Mononuclear cell (primary cell): ENCODE results near the gene NTRK3. TPM values are rescaled to one million over a fixed set of nuclear protein-coding genes. Genes with fewer than 3 reads are reported as not detected.

Experiments used
- H3K27me3 ChIP-seq: 2 replicates; pipeline ENCODE4 v1.6.0; 2011; ENCODE audit warnings: low read length, control low read depth; ENCODE audit not compliant: insufficient read depth
- H3K4me1 ChIP-seq: 2 replicates; pipeline ENCODE4 v1.5.1; 2011; ENCODE audit warnings: mild to moderate bottlenecking, low read length, control low read depth; ENCODE audit not compliant: insufficient read depth
- H3K4me3 ChIP-seq: 2 replicates; pipeline ENCODE4 v1.5.1; 2011; ENCODE audit warnings: mild to moderate bottlenecking, low read length, moderate library complexity
- H3K9me3 ChIP-seq: 2 replicates; pipeline ENCODE4 v1.5.1; 2011; ENCODE audit warnings: low read depth, mild to moderate bottlenecking, control low read depth, low read length
- total RNA-seq: library from RNA; depleted of rRNA; stranded (reverse); fragments of >200 nt; gene quantifications from one replicate; pipeline ENCODE4 v1.2.3, GENCODE V29; 2012

Gene NTRK3
- total RNA-seq, 1 donor, result under 0.01 TPM

- Histone ChIP-seq H3K4me1 (no peaks in the 10 kb centered on the region), H3K9me3 (no peaks in the 10 kb centered on the region)
These were observed 369.4 kb downstream of the NTRK3 start for GRCh38 chr15:87887177-87887576.

GRCh38 chr15:87881026-87881425 is 375.5 kb downstream of the NTRK3 start:
- Histone ChIP-seq H3K9me3 (no peaks in the 10 kb centered on the region), H3K27me3 (no peaks in the 10 kb centered on the region), H3K4me3 (no peak overlapping the region), H3K4me1 (peaks cover 11% of the 10 kb centered on the region)

More at GRCh38 chr15:87887177-87887576, 369.4 kb downstream of the NTRK3 start:
- Histone ChIP-seq H3K27me3 (no peaks in the 10 kb centered on the region), H3K4me3 (no peak overlapping the region)

GRCh38 chr15:87877822-87878542 is 378.6 kb downstream of the NTRK3 start:
- H3K9me3 ChIP-seq, result no peaks in the 10 kb centered on the region
- H3K27me3 ChIP-seq, result no peaks in the 10 kb centered on the region
- H3K4me1 ChIP-seq, result peaks cover 11% of the 10 kb centered on the region
- H3K4me3 ChIP-seq, result no peak overlapping the region

- peaks cover 11% of the 10 kb centered on the region for H3K4me1 ChIP-seq
These were observed 379.3 kb downstream of the NTRK3 start for GRCh38 chr15:87877114-87877810.

GRCh38 chr15:87874896-87875711 is 381.4 kb downstream of the NTRK3 start:
- Histone ChIP-seq H3K9me3 (no peaks in the 10 kb centered on the region), H3K4me1 (peaks cover 1% of the 10 kb centered on the region), H3K27me3 (no peaks in the 10 kb centered on the region), H3K4me3 (no peak overlapping the region)

More at GRCh38 chr15:87877114-87877810, 379.3 kb downstream of the NTRK3 start:
- H3K4me3 ChIP-seq, result no peak overlapping the region
- no peaks in the 10 kb centered on the region for H3K9me3 ChIP-seq
- no peaks in the 10 kb centered on the region for H3K27me3 ChIP-seq

- Histone ChIP-seq H3K4me1 (no peaks in the 10 kb centered on the region), H3K4me3 (no peak overlapping the region), H3K9me3 (no peaks in the 10 kb centered on the region)
These were observed 383.0 kb downstream of the NTRK3 start for GRCh38 chr15:87873516-87873915.

GRCh38 chr15:87871731-87872320 is 384.7 kb downstream of the NTRK3 start:
- Histone ChIP-seq H3K9me3 (no peaks in the 10 kb centered on the region), H3K4me1 (no peaks in the 10 kb centered on the region), H3K4me3 (no peak overlapping the region), H3K27me3 (no peaks in the 10 kb centered on the region)

More at GRCh38 chr15:87873516-87873915, 383.0 kb downstream of the NTRK3 start:
- no peaks in the 10 kb centered on the region for H3K27me3 ChIP-seq

- Histone ChIP-seq H3K4me3 (no peak overlapping the region), H3K4me1 (no peaks in the 10 kb centered on the region), H3K27me3 (no peaks in the 10 kb centered on the region), H3K9me3 (no peaks in the 10 kb centered on the region)
These were observed 385.3 kb downstream of the NTRK3 start for GRCh38 chr15:87871258-87871681.

GRCh38 chr15:87866961-87867360 is 389.6 kb downstream of the NTRK3 start:
- Histone ChIP-seq H3K9me3 (no peaks in the 10 kb centered on the region), H3K27me3 (no peaks in the 10 kb centered on the region)

GRCh38 chr15:87863152-87863551 is 393.4 kb downstream of the NTRK3 start:
- Histone ChIP-seq H3K4me3 (no peak overlapping the region), H3K4me1 (no peaks in the 10 kb centered on the region), H3K27me3 (no peaks in the 10 kb centered on the region), H3K9me3 (no peaks in the 10 kb centered on the region)

More at GRCh38 chr15:87866961-87867360, 389.6 kb downstream of the NTRK3 start:
- H3K4me3 ChIP-seq, result no peak overlapping the region
- no peaks in the 10 kb centered on the region for H3K4me1 ChIP-seq

- H3K4me3 ChIP-seq, result no peak overlapping the region
- no peaks in the 10 kb centered on the region for H3K9me3 ChIP-seq
- H3K4me1 ChIP-seq, result no peaks in the 10 kb centered on the region
- H3K27me3 ChIP-seq, result no peaks in the 10 kb centered on the region
These were observed 395.8 kb downstream of the NTRK3 start for GRCh38 chr15:87860743-87861142.

GRCh38 chr15:87858651-87859050 is 397.9 kb downstream of the NTRK3 start:
- no peaks in the 10 kb centered on the region for H3K4me1 ChIP-seq
- no peaks in the 10 kb centered on the region for H3K9me3 ChIP-seq
- no peak overlapping the region for H3K4me3 ChIP-seq
- H3K27me3 ChIP-seq, result no peaks in the 10 kb centered on the region

GRCh38 chr15:87851497-87851896 is 405.0 kb downstream of the NTRK3 start:
- no peak overlapping the region for H3K4me3 ChIP-seq
- no peaks in the 10 kb centered on the region for H3K4me1 ChIP-seq
- no peaks in the 10 kb centered on the region for H3K27me3 ChIP-seq
- no peaks in the 10 kb centered on the region for H3K9me3 ChIP-seq

- no peak overlapping the region for H3K4me3 ChIP-seq
- H3K27me3 ChIP-seq, result no peaks in the 10 kb centered on the region
- H3K9me3 ChIP-seq, result no peaks in the 10 kb centered on the region
- no peaks in the 10 kb centered on the region for H3K4me1 ChIP-seq
These were observed 405.6 kb downstream of the NTRK3 start for GRCh38 chr15:87850916-87851315.

- Histone ChIP-seq H3K9me3 (no peaks in the 10 kb centered on the region), H3K27me3 (no peaks in the 10 kb centered on the region), H3K4me3 (no peak overlapping the region), H3K4me1 (no peaks in the 10 kb centered on the region)
These were observed 407.4 kb downstream of the NTRK3 start for GRCh38 chr15:87849181-87849580.
